Heart left ventricle (tissue), 16 donors: Measurements from ENCODE around the gene HMX2. TPM values are rescaled to one million over a fixed set of nuclear protein-coding genes. Genes with fewer than 3 reads are reported as not detected.

Experiments used
- ATAC-seq, 4 donors: fragments of 200-7000 bp; cut with Tn5 transposase; one replicate each; pipeline ENCODE4 v1.9.1; 2020 to 2022; ENCODE audit warnings: moderate library complexity in 4 of 4, mild to moderate bottlenecking in 3 of 4, moderate number of reproducible peaks in 1 of 4
- DNase-seq, 5 donors: peaks; one replicate each; pipeline ENCODE4 v3.0.0-alpha.2; 2020
- H3K27ac ChIP-seq, 12 donors: fragments of 200-600 bp; sonication (generic) in 4 of 12; one replicate each; pipeline versions ENCODE4 v1.5.0 to v1.8.0; 2016 to 2022; ENCODE audit warnings: mild to moderate bottlenecking in 2 of 12
- H3K27me3 ChIP-seq, 9 donors: fragments of 200-600 bp; sonication (generic) in 2 of 9; one replicate each; pipeline versions ENCODE4 v1.5.1 to v1.8.0; 2016 to 2022; ENCODE audit warnings: mild to moderate bottlenecking in 3 of 9
- H3K36me3 ChIP-seq, 9 donors: fragments of 200-600 bp; sonication (generic) in 2 of 9; one replicate each; pipeline versions ENCODE4 v1.5.0 to v1.8.0; 2018 to 2022; ENCODE audit warnings: mild to moderate bottlenecking in 2 of 9
- H3K4me1 ChIP-seq, 12 donors: fragments of 200-600 bp; sonication (generic) in 4 of 12; one replicate each; pipeline versions ENCODE4 v1.5.0 to v1.8.0; 2016 to 2022; ENCODE audit warnings: mild to moderate bottlenecking in 3 of 12
- H3K4me3 ChIP-seq, 12 donors: fragments of 200-600 bp; sonication (generic) in 4 of 12; one replicate each; pipeline versions ENCODE4 v1.5.0 to v1.8.0; 2017 to 2022; ENCODE audit warnings: mild to moderate bottlenecking in 9 of 12, moderate library complexity in 4 of 12
- H3K9me3 ChIP-seq, 12 donors: fragments of 200-600 bp; sonication (generic) in 4 of 12; one replicate each; pipeline versions ENCODE4 v1.5.0 to v1.8.0; 2016 to 2022; ENCODE audit warnings: mild to moderate bottlenecking in 1 of 12
- CTCF ChIP-seq, 12 donors: fragments of 200-600 bp; sonication (generic) in 4 of 12; IDR thresholded peaks; one replicate each; pipeline versions ENCODE4 v1.5.0 to v1.8.0; 2018 to 2022; ENCODE audit warnings: antibody characterized with exemption in 12 of 12, mild to moderate bottlenecking in 5 of 12
- POLR2A ChIP-seq, 2 donors: fragments of 450-650 bp; IDR thresholded peaks; one replicate each; pipeline ENCODE4 v1.6.1; 2017; ENCODE audit warnings: antibody characterized with exemption in 2 of 2, mild to moderate bottlenecking in 2 of 2, moderate library complexity in 2 of 2
- WGBS, 4 donors: extraction: QIAGEN DNeasy Blood & Tissue Kit in 2 of 4; methylation state at CpG; one replicate each; pipeline versions ENCODE4 v1.1.5 to v1.1.7; 2013 to 2018; 5-methylcytosine and 5-hydroxymethylcytosine counted together
- intact Hi-C, 10 donors: fragments of 100-400 bp; cut with DNase I; formaldehyde crosslinking; loops; one replicate each; pipeline versions ENCODE4 v1.11.1 to v1.14.2; 2022
- polyA plus RNA-seq, 2 donors: library from polyadenylated mRNA; stranded (reverse); fragments of 200-250 nt; gene quantifications; one replicate each; pipeline ENCODE4 v1.2.3, GENCODE V29; 2013
- total RNA-seq, 9 donors: library from RNA; depleted of rRNA in 2 of 9; stranded (reverse); fragments of >200 nt in 2 of 9; fragmentation: NEBNext Ultra II Directional in 3 of 9; extraction: Animal tissue kit (Norgen Biotek cat#: 25700) in 3 of 9; gene quantifications; one replicate each; pipeline versions ENCODE4 v1.1.0 to v1.2.4, GENCODE V29; 2016 to 2023
- donor health status: ischemic (EF 13 %, LVEDD 7.1; RV severe dilation, severe dysfunction).
- donor health status: healthy with polysubstance abuse.
- donor health status: DM: no; HTN: yes; CAD: no.
- donor health status: DM: no; HTN: no; CAD: no.
- donor health status: ischemic (EF 25% LVEDD 6.9; RV normal size, moderate dysfunction).
- donor health status: ischemic (EF 25% LVEDD 5.7; RV mildly dilated, moderate dysfunction).
- donor health status: healthy.
- donor health status: DM: yes; HTN: yes; CAD: no.
- donor health status: ischemic (EF 35%, LVEDD 5.7; RV mildly dilated, moderate dysfunction).
- donor health status: nonischemic (EF 11% LVEDD 7.7; RV severe dilation, severe dysfunction).
- donor health status: DM: yes; HTN: yes; CAD: no.
- donor health status: PGD.
- donor health status: ischemic (EF 29% LVEDD 5.4; RV normal size, mild dysfunction).
- donor health status: nonischemic (EF 23%, LVEDD 6.1; RV moderate dilation, normal function).

Gene HMX2
- total and polyA plus RNA-seq, 11 donors = not detected

GRCh38 chr10:123141791-123142700, 5.9 kb upstream of the HMX2 start:
- H3K4me3 ChIP-seq = peak overlapping the region in 2 of 12 donors; percentile 8 to 10
- H3K27ac ChIP-seq = no peak overlapping the region
- peaks cover 0 to 39% (median 15%) of the 10 kb centered on the region in 12 donors for H3K4me1 ChIP-seq
- H3K36me3 ChIP-seq = no peaks in the 10 kb centered on the region
- DNase-seq = no peak
- no peak for TF ChIP-seq CTCF (IDR thresholded peaks at IDR 0.05)
- no peak for TF ChIP-seq POLR2A (IDR thresholded peaks at IDR 0.05)
- H3K9me3 ChIP-seq = no peaks in the 10 kb centered on the region
- WGBS, 4 donors = 5 to 10% (median 6%) methylated on average over 13 to 38 of the region's 38 CpGs
- ATAC-seq = no peak
- intact Hi-C loops = no loop called here
- peaks cover 83 to 100% (median 100%) of the 10 kb centered on the region in 9 donors for H3K27me3 ChIP-seq

- Histone ChIP-seq H3K4me3 (peak overlapping the region in 2 of 12 donors; percentile 8 to 10), H3K4me1 (peaks cover 0 to 35% (median 9%) of the 10 kb centered on the region in 12 donors), H3K36me3 (no peaks in the 10 kb centered on the region), H3K9me3 (no peaks in the 10 kb centered on the region), H3K27ac (no peak overlapping the region), H3K27me3 (peaks cover 83 to 100% (median 100%) of the 10 kb centered on the region in 9 donors)
- no peak for DNase-seq
- WGBS, 4 donors = 2 to 3% (median 3%) methylated on average over 22 to 33 of the region's 33 CpGs
- TF ChIP-seq POLR2A (IDR thresholded peaks at IDR 0.05) = no peak
- TF ChIP-seq CTCF (IDR thresholded peaks at IDR 0.05) = no peak
- ATAC-seq = no peak
- intact Hi-C loops = no loop called here
These were observed 5.2 kb upstream of the HMX2 start for GRCh38 chr10:123142701-123143161.

- intact Hi-C loops = no loop called here
- Histone ChIP-seq H3K4me1 (peaks cover 0 to 40% (median 11%) of the 10 kb centered on the region in 12 donors), H3K27ac (no peak overlapping the region), H3K36me3 (no peaks in the 10 kb centered on the region), H3K27me3 (peaks cover 84 to 100% (median 100%) of the 10 kb centered on the region in 9 donors), H3K9me3 (no peaks in the 10 kb centered on the region), H3K4me3 (no peak overlapping the region)
- ATAC-seq (no peak), DNase-seq (no peak)
- TF ChIP-seq POLR2A (IDR thresholded peaks at IDR 0.05) = no peak
- 1 to 4% (median 4%) methylated on average over 16 to 33 of the region's 33 CpGs for WGBS, 4 donors
These were observed 4.6 kb upstream of the HMX2 start for GRCh38 chr10:123143162-123143824.

GRCh38 chr10:123143825-123144168, 4.1 kb upstream of the HMX2 start:
- Histone ChIP-seq H3K27me3 (peaks cover 83 to 100% (median 100%) of the 10 kb centered on the region in 9 donors), H3K36me3 (no peaks in the 10 kb centered on the region), H3K4me1 (peaks cover 0 to 45% (median 14%) of the 10 kb centered on the region in 12 donors), H3K4me3 (no peak overlapping the region), H3K27ac (no peak overlapping the region), H3K9me3 (no peaks in the 10 kb centered on the region)
- DNase-seq (no peak), ATAC-seq (no peak)
- WGBS, 4 donors = 6 to 12% (median 7%) methylated on average over 10 of the region's 10 CpGs
- intact Hi-C loops = no loop called here
- no peak for TF ChIP-seq POLR2A (IDR thresholded peaks at IDR 0.05)
- TF ChIP-seq CTCF (IDR thresholded peaks at IDR 0.05) = no peak
